Endodermal cell (in vitro differentiated cells): ENCODE data around the gene LILRB5. TPM values are rescaled to one million over a fixed set of nuclear protein-coding genes. Genes with fewer than 3 reads are reported as not detected.

Experiments used
- DNase-seq: peaks from one replicate; pipeline ENCODE4 v3.0.0-alpha.2; 2017
- H3K27ac ChIP-seq: 2 replicates; pipeline ENCODE4 v1.5.1; 2013; ENCODE audit warnings: mild to moderate bottlenecking, low read depth, low read length, moderate library complexity
- H3K27me3 ChIP-seq: 2 replicates; pipeline ENCODE4 v1.6.1; 2013; ENCODE audit warnings: mild to moderate bottlenecking, low read length, moderate library complexity; ENCODE audit not compliant: insufficient read depth, control insufficient read depth, poor library complexity, severe bottlenecking
- H3K36me3 ChIP-seq: 2 replicates; pipeline ENCODE4 v1.7.0; 2013; ENCODE audit warnings: mild to moderate bottlenecking, low read length, moderate library complexity; ENCODE audit not compliant: control insufficient read depth, insufficient read depth
- H3K4me1 ChIP-seq: one replicate; pipeline ENCODE4 v1.7.0; 2013; ENCODE audit warnings: low read length; ENCODE audit not compliant: control insufficient read depth, insufficient read depth
- H3K4me3 ChIP-seq: 2 replicates; pipeline ENCODE4 v1.5.1; 2013; ENCODE audit warnings: mild to moderate bottlenecking, low read length, moderate library complexity
- H3K9ac ChIP-seq: 2 replicates; pipeline ENCODE4 v1.6.1; 2013; ENCODE audit warnings: mild to moderate bottlenecking, low read length, moderate library complexity; ENCODE audit not compliant: poor library complexity, severe bottlenecking; ENCODE audit errors: extremely low read depth
- H3K9me3 ChIP-seq: 2 replicates; pipeline ENCODE4 v1.6.1; 2013; ENCODE audit warnings: mild to moderate bottlenecking, low read length, moderate library complexity; ENCODE audit not compliant: control insufficient read depth
- H3K27ac Mint-ChIP-seq: 2 replicates; pipeline ENCODE4 v1.8.0; 2020; ENCODE audit warnings: mixed read lengths
- H3K27me3 Mint-ChIP-seq: 2 replicates; pipeline ENCODE4 v1.8.0; 2021; ENCODE audit warnings: mild to moderate bottlenecking, mixed read lengths; ENCODE audit not compliant: insufficient read depth
- H3K36me3 Mint-ChIP-seq: 2 replicates; pipeline ENCODE4 v1.8.0; 2020; ENCODE audit warnings: low read depth, mixed read lengths
- H3K4me1 Mint-ChIP-seq: 2 replicates; pipeline ENCODE4 v1.8.0; 2020; ENCODE audit warnings: mixed read lengths
- H3K4me3 Mint-ChIP-seq: 2 replicates; pipeline ENCODE4 v1.8.0; 2020; ENCODE audit warnings: mild to moderate bottlenecking, moderate library complexity, mixed read lengths
- H3K9me3 Mint-ChIP-seq: 2 replicates; pipeline ENCODE4 v1.8.0; 2020; ENCODE audit warnings: mild to moderate bottlenecking, mixed read lengths
- CTCF ChIP-seq: fragments of 200-600 bp; sonication (generic); conservative IDR thresholded peaks from 2 replicates; pipeline ENCODE4 v1.5.0; 2021; ENCODE audit warnings: antibody characterized with exemption, mild to moderate bottlenecking
- WGBS, 2 experiments: methylation state at CpG; one replicate each; pipeline versions ENCODE4 v1.1.5 to v1.1.7; 2013; ENCODE audit warnings: missing lambda C conversion rate in 2 of 2, mixed read lengths in 1 of 2; ENCODE audit not compliant: insufficient coverage in 1 of 2, insufficient read length in 1 of 2; 5-methylcytosine and 5-hydroxymethylcytosine counted together
- total RNA-seq, 2 donors: library from RNA; stranded (reverse); fragmentation: NEBNext Ultra II Directional in 1 of 2; extraction: Animal tissue kit (Norgen Biotek cat#: 25700) in 1 of 2; gene quantifications; 2 replicates in 1 of 2; 3 replicates in 1 of 2; pipeline ENCODE4 v1.2.1, GENCODE V29; 2021

Gene LILRB5
- total RNA-seq, 2 donors from 2014 or later: not detected

- no peak for TF ChIP-seq CTCF
- no peak for DNase-seq
- Histone ChIP-seq H3K4me3 (no peak overlapping the region), H3K4me1 (no peaks in the 10 kb centered on the region), H3K27me3 (no peaks in the 10 kb centered on the region), H3K9ac (no peak overlapping the region), H3K27ac (no peak overlapping the region), H3K36me3 (no peaks in the 10 kb centered on the region), H3K9me3 (no peaks in the 10 kb centered on the region)
- H3K9me3 Mint-ChIP-seq: no peaks in the 10 kb centered on the region
- peaks cover 10% of the 10 kb centered on the region for H3K27me3 Mint-ChIP-seq
- no peaks in the 10 kb centered on the region for H3K4me1 Mint-ChIP-seq
- H3K36me3 Mint-ChIP-seq: no peaks in the 10 kb centered on the region
- H3K27ac Mint-ChIP-seq: no peak overlapping the region
- no peak overlapping the region for H3K4me3 Mint-ChIP-seq
- WGBS, 2 experiments: 94 to 100% methylated on average over 1 to 11 of the region's 11 CpGs
Measured at GRCh38 chr19:54252845-54253244, 4.2 kb downstream of the LILRB5 start.

- Mint-ChIP-seq H3K4me3 (no peak overlapping the region), H3K27me3 (peaks cover 14% of the 10 kb centered on the region), H3K27ac (no peak overlapping the region), H3K4me1 (no peaks in the 10 kb centered on the region), H3K36me3 (no peaks in the 10 kb centered on the region), H3K9me3 (no peaks in the 10 kb centered on the region)
- H3K9ac ChIP-seq: no peak overlapping the region
- no peak for TF ChIP-seq CTCF
- H3K27me3 ChIP-seq: no peaks in the 10 kb centered on the region
- no peak overlapping the region for H3K4me3 ChIP-seq
- H3K27ac ChIP-seq: no peak overlapping the region
- 84 to 87% methylated on average over 4 to 9 of the region's 9 CpGs for WGBS, 2 experiments
- H3K36me3 ChIP-seq: no peaks in the 10 kb centered on the region
- no peaks in the 10 kb centered on the region for H3K4me1 ChIP-seq
- DNase-seq: no peak
- H3K9me3 ChIP-seq: no peaks in the 10 kb centered on the region
Measured at GRCh38 chr19:54252243-54252642, 4.8 kb downstream of the LILRB5 start.

GRCh38 chr19:54248016-54248601 is 9.0 kb downstream of the LILRB5 start:
- TF ChIP-seq CTCF: no peak
- peak; percentile 7 for DNase-seq
- no peak overlapping the region for H3K27ac ChIP-seq
- H3K27me3 Mint-ChIP-seq: peaks cover 14% of the 10 kb centered on the region
- H3K4me1 Mint-ChIP-seq: no peaks in the 10 kb centered on the region
- no peaks in the 10 kb centered on the region for H3K9me3 ChIP-seq
- H3K9ac ChIP-seq: no peak overlapping the region
- no peaks in the 10 kb centered on the region for H3K36me3 ChIP-seq
- H3K36me3 Mint-ChIP-seq: no peaks in the 10 kb centered on the region
- 82 to 92% methylated on average over 5 to 8 of the region's 8 CpGs for WGBS, 2 experiments
- H3K27ac Mint-ChIP-seq: no peak overlapping the region
- H3K4me3 Mint-ChIP-seq: no peak overlapping the region
- no peaks in the 10 kb centered on the region for H3K27me3 ChIP-seq
- H3K9me3 Mint-ChIP-seq: no peaks in the 10 kb centered on the region
- H3K4me3 ChIP-seq: no peak overlapping the region
- no peaks in the 10 kb centered on the region for H3K4me1 ChIP-seq
